Adrenal gland (tissue), 5 donors: ENCODE data around the gene ZNF804A.

Source experiments
- CTCF ChIP-seq, 6 experiments: fragments of 450-650 bp in 4 of 6; fragments of 200-600 bp in 2 of 6; sonication (generic) in 1 of 6; IDR thresholded peaks; 1 replicate in 5 of 6; 2 replicates in 1 of 6; pipeline versions ENCODE4 v1.5.1 to v1.8.0; 2016 to 2021; ENCODE audit warnings: antibody characterized with exemption in 6 of 6, mild to moderate bottlenecking in 2 of 6, moderate library complexity in 1 of 6
- POLR2A ChIP-seq, 2 donors: fragments of 450-650 bp; IDR thresholded peaks; one replicate each; pipeline ENCODE4 v1.6.1; 2017; ENCODE audit warnings: antibody characterized with exemption in 2 of 2, mild to moderate bottlenecking in 2 of 2, moderate library complexity in 1 of 2
- donor health status: DM: no; HTN: no; CAD: no.

DNA sequence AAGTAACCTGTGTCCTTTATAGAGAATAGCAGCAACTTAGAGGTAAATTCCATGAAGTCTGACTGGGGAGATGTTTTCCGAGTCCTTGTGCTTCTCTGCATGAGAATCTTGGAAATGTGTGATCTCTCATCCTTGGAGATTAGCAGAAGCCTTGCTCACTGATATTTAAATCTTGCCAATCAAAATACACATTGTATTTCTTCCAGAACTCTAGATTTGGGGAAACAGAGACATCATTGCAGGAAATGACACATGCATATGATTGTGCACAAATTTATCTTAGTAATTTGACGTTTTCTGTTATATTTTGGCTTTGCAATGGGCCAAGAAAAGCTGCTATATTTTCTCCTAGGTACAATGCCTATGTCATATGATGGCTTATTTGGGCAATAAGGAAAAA is 182.6 kb downstream of the ZNF804A start:
- TF ChIP-seq CTCF (IDR thresholded peaks at IDR 0.05) (no peak), POLR2A (IDR thresholded peaks at IDR 0.05) (no peak)
